ENCODE data around the gene COL8A1. TPM values are rescaled to one million over a fixed set of nuclear protein-coding genes. Genes with fewer than 3 reads are reported as not detected.

COL8A1 gene
- total RNA-seq, 1 donor from 2014 or later: 0.09 TPM

DNA sequence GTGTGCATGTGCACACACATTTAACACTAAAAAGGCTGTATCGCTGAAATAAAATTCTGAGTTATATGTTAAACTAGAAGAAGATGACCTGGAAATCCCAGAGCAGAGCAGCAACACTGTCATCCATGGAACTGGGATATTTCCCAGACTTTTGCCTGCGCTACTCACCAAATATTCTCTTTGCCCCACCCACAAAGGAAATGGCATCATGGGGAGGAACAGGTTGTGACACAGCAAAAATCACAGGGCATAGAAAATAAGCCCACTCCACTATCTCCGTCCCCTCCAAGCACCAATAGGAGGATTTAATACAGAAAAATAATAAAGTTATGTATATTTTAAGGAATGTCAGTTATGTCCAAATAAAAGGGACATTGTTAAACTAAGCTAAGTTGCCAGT lies 71.7 kb downstream of the COL8A1 start:
- CTCF ChIA-PET: no interaction called here
- DNase-seq (no peak), ATAC-seq (ENCODE audit: low read depth) (no peak)
- H3K27ac Mint-ChIP-seq: no peak overlapping the region
- no peaks in the 10 kb centered on the region for H3K4me1 Mint-ChIP-seq
- POLR2A ChIA-PET: no interaction called here
- H3K4me3 Mint-ChIP-seq: no peak overlapping the region
- H3K27me3 Mint-ChIP-seq: no peaks in the 10 kb centered on the region
- intact Hi-C loops (cut with micrococcal nuclease): no loop called here
- no peaks in the 10 kb centered on the region for H3K9me3 Mint-ChIP-seq
- TF ChIP-seq, protein P1, sequence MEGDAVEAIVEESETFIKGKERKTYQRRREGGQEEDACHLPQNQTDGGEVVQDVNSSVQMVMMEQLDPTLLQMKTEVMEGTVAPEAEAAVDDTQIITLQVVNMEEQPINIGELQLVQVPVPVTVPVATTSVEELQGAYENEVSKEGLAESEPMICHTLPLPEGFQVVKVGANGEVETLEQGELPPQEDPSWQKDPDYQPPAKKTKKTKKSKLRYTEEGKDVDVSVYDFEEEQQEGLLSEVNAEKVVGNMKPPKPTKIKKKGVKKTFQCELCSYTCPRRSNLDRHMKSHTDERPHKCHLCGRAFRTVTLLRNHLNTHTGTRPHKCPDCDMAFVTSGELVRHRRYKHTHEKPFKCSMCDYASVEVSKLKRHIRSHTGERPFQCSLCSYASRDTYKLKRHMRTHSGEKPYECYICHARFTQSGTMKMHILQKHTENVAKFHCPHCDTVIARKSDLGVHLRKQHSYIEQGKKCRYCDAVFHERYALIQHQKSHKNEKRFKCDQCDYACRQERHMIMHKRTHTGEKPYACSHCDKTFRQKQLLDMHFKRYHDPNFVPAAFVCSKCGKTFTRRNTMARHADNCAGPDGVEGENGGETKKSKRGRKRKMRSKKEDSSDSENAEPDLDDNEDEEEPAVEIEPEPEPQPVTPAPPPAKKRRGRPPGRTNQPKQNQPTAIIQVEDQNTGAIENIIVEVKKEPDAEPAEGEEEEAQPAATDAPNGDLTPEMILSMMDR (IDR thresholded peaks at IDR 0.05): no peak
- H3K36me3 Mint-ChIP-seq (ENCODE audit: low read depth): no peaks in the 10 kb centered on the region

DNA sequence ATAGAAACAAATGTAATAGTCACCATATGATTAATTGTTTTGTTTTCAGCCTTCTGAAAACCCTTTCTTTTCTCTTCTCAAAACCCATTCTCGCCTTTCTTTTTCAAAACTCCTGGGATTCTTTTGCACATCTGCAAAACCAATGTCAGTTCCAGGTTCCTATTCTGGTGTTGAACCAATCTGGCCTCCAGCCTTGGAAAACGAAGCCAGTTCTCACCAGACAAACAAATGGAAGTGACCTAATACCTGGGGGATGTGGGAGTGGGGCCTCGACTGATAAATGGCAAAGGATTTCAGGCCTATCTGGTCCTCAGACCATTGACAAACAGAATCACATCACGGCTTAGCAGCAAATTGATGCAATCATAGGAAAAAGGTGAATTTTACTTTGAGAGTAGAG lies 73.0 kb downstream of the COL8A1 start:
- Mint-ChIP-seq H3K36me3 (ENCODE audit: low read depth) (no peaks in the 10 kb centered on the region), H3K4me3 (no peak overlapping the region), H3K4me1 (no peaks in the 10 kb centered on the region), H3K27ac (no peak overlapping the region), H3K9me3 (no peaks in the 10 kb centered on the region), H3K27me3 (no peaks in the 10 kb centered on the region)
- ATAC-seq (ENCODE audit: low read depth) (no peak), DNase-seq (no peak)
- TF ChIP-seq, protein P1 (IDR thresholded peaks at IDR 0.05): no peak
- ChIA-PET CTCF (no interaction called here), POLR2A (no interaction called here)
- intact Hi-C loops (cut with micrococcal nuclease): no loop called here

DNA sequence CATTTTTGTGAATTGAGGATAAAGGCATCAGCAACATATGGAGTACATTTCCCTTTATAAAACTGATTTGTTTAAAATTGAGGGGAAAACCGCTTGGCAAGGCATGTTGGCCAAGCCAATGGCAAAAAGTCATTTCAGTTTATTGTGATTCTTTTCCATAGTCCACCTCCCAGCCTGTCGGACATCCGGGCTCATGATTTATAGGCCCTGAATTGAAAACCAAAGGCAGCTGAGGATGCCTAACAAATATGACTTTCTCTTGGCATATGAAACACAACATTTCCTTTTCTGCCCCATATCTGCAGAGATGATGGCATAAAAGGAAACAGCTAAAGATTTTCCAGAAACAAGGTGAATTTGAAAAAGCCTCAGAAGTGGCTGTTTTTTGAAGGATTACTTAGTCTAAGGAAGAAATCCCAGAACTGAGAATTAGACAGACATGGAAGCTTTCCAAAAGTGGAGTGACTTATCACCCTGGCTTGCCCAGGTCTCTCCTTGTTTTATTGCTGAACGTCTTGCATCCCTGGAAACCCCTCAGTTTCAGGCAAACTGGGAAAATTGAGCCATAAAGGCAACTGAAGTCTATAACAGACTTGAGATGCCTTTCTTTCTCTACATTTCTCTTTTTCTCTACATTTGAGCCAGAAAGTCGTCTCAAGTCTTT lies 74.0 kb downstream of the COL8A1 start:
- intact Hi-C loops (cut with micrococcal nuclease): no loop called here
- H3K27ac Mint-ChIP-seq: no peak overlapping the region
- TF ChIP-seq, protein P1 (IDR thresholded peaks at IDR 0.05): no peak
- H3K4me3 Mint-ChIP-seq: no peak overlapping the region
- ChIA-PET POLR2A (no interaction called here), CTCF (no interaction called here)
- no peaks in the 10 kb centered on the region for H3K27me3 Mint-ChIP-seq
- H3K36me3 Mint-ChIP-seq (ENCODE audit: low read depth): no peaks in the 10 kb centered on the region
- DNase-seq: no peak
- H3K4me1 Mint-ChIP-seq: no peaks in the 10 kb centered on the region
- H3K9me3 Mint-ChIP-seq: no peaks in the 10 kb centered on the region
- no peak for ATAC-seq (ENCODE audit: low read depth)

DNA sequence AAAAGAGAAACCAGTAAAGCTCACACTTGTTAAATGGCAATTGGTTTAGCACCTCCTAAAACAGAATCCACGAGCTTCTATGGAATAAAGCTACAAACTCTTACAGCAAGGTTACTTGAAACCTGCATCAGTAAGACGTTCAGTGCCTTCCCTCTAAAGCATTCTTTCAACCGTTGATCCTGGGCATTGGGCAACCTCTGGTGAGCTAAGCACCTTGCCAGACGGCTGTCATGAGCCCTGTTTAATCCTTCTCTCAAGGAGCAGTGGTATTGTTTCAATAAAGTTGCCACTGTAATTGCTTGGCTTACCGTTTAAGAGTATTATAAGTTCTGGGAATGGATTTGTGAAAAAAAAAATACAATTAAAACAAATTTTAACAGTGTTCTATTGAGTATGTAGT lies 75.0 kb downstream of the COL8A1 start:
- ATAC-seq (ENCODE audit: low read depth): no peak

DNA sequence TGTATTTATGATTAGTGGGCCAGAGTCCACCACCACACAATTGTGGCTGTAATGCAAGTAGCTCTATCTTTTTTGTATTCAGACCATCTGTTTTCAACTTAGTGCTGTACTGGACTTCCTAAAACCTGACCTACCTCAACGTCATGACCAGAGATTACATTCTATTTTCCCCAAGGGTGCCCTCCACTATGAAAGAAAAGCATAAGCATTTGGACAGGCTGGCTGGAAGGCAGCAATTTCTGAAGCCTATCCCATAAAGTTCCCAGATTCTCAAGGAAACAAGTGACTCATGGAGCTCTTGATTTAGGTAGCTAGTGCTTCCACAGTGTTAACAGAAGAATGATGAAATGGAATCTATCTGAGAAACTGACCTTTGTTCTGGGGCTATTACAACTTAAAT lies 75.8 kb downstream of the COL8A1 start:
- no peak for ATAC-seq (ENCODE audit: low read depth)
- Mint-ChIP-seq H3K9me3 (no peaks in the 10 kb centered on the region), H3K4me3 (no peak overlapping the region), H3K4me1 (no peaks in the 10 kb centered on the region), H3K36me3 (ENCODE audit: low read depth) (no peaks in the 10 kb centered on the region), H3K27me3 (peaks cover 2% of the 10 kb centered on the region), H3K27ac (no peak overlapping the region)
- TF ChIP-seq, protein P1 (IDR thresholded peaks at IDR 0.05): no peak
- intact Hi-C loops (cut with micrococcal nuclease): no loop called here
- no peak for DNase-seq
- CTCF ChIA-PET: no interaction called here
- POLR2A ChIA-PET: no interaction called here

More for the DNA sequence above, 75.0 kb downstream of the COL8A1 start:
- H3K36me3 Mint-ChIP-seq (ENCODE audit: low read depth): no peaks in the 10 kb centered on the region
- TF ChIP-seq, protein P1 (IDR thresholded peaks at IDR 0.05): no peak
- ChIA-PET POLR2A (no interaction called here), CTCF (no interaction called here)
- no peaks in the 10 kb centered on the region for H3K9me3 Mint-ChIP-seq
- H3K27ac Mint-ChIP-seq: no peak overlapping the region
- intact Hi-C loops (cut with micrococcal nuclease): no loop called here
- H3K27me3 Mint-ChIP-seq: peaks cover 2% of the 10 kb centered on the region
- no peaks in the 10 kb centered on the region for H3K4me1 Mint-ChIP-seq
- DNase-seq: no peak
- H3K4me3 Mint-ChIP-seq: no peak overlapping the region

All from activated B cell treated with CpG ODN at 0.5 μM for 24 hours (primary cell).